ENCODE results near the gene CLEC3B.

- no peak for TF ChIP-seq CTCF (IDR thresholded peaks at IDR 0.05)
- no peak for TF ChIP-seq POLR2A (IDR thresholded peaks at IDR 0.05)
Measured at GRCh38 chr3:45012577-45012976, 13.5 kb upstream of the CLEC3B start.
